ENCODE results near the gene SCGB1C2. TPM values are rescaled to one million over a fixed set of nuclear protein-coding genes. Genes with fewer than 3 reads are reported as not detected.
A peak's percentile ranks its signal among the peaks of the same experiment; 100 is the strongest.

Gene SCGB1C2
- polyA plus RNA-seq, 1 donor (not counting 4 experiments of a cell fraction or from before 2014, with no cell fraction given), result not detected

DNA sequence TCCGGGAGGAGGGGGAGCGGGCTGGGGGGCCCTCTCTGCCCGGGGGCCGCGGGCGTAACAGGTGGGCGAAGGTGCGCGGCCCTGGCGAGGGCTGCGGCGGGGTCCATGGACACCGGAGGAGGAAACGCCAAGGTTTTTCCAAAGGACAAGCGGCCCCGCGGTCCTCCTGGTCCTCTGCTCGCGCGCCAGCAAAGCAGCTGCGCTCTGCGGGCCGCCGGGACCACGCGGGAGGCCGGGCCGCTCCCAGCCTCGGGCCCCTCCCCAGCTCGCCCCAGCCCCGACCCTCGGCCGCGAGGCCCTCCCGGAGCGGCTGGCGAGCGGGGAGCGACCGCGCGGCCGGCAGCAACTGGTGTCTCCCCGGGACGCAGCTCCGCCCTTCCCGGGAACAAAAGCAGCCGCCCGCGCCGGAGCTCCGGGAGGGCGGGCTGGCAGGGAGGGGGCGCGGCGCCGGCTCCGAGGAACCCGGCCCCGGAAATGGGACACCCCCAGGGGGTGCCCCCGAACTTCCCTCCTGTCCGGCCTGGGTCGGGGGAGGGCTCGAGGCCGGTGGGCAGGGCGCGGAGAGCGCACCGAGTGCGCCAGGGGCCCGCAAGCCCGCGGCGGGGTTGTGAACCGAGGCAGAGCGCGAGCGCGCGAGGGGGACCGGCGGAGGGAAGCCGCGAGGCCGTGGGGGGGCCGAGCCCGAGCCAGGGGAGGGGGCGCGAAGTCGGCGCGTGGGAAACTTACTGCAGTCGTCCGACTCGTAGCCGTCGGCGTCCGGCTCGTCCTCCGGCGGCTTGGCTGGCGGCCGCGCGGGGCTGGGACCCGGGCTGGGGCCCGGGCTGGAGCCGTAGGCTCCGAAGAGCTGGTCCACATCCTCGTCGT is 43.2 kb downstream of the SCGB1C2 start:
- no peaks in the 10 kb centered on the region for H3K79me2 ChIP-seq (ENCODE audit: control insufficient read depth, insufficient read depth, low read length)
- H4K20me1 ChIP-seq (ENCODE audit: control insufficient read depth, extremely low read depth, insufficient read depth, low read length), result peaks cover 2% of the 10 kb centered on the region
- no peaks in the 10 kb centered on the region for H3K9me1 ChIP-seq (ENCODE audit: control insufficient read depth, extremely low read depth, insufficient read depth, low read length)
- H3K4me1 ChIP-seq (ENCODE audit: control insufficient read depth, extremely low read depth, insufficient read depth, low read length), result peaks cover 3% of the 10 kb centered on the region
- no peak overlapping the region for H2AFZ ChIP-seq (ENCODE audit: control insufficient read depth, low read length)
- no peaks in the 10 kb centered on the region for H3K9me3 ChIP-seq (ENCODE audit: control insufficient read depth, low read depth, low read length)
- FAIRE-seq, result no peak
- no peaks in the 10 kb centered on the region for H3K36me3 ChIP-seq (ENCODE audit: control insufficient read depth in 2 of 2, extremely low read depth in 1 of 2, insufficient read depth in 2 of 2, low read length in 2 of 2)
- no peak overlapping the region for H3K27ac ChIP-seq (ENCODE audit: control insufficient read depth, insufficient read depth, low read length)
- no peak for DNase-seq (ENCODE audit: low read depth, low spot score)
- peak; percentile 87 for TF ChIP-seq EZH2 (IDR thresholded peaks at IDR 0.05; ENCODE audit: low read length)
- TF ChIP-seq, protein P1, sequence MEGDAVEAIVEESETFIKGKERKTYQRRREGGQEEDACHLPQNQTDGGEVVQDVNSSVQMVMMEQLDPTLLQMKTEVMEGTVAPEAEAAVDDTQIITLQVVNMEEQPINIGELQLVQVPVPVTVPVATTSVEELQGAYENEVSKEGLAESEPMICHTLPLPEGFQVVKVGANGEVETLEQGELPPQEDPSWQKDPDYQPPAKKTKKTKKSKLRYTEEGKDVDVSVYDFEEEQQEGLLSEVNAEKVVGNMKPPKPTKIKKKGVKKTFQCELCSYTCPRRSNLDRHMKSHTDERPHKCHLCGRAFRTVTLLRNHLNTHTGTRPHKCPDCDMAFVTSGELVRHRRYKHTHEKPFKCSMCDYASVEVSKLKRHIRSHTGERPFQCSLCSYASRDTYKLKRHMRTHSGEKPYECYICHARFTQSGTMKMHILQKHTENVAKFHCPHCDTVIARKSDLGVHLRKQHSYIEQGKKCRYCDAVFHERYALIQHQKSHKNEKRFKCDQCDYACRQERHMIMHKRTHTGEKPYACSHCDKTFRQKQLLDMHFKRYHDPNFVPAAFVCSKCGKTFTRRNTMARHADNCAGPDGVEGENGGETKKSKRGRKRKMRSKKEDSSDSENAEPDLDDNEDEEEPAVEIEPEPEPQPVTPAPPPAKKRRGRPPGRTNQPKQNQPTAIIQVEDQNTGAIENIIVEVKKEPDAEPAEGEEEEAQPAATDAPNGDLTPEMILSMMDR (optimal IDR thresholded peaks at IDR 0.05 in 1 of 3, IDR thresholded peaks at IDR 0.05 in 1 of 3, conservative IDR thresholded peaks at IDR 0.05 in 1 of 3; ENCODE audit: extremely low read depth in 1 of 3, insufficient read depth in 2 of 3, low read length in 3 of 3), result no peak
- H3K27me3 ChIP-seq (ENCODE audit: control insufficient read depth, extremely low read depth, insufficient read depth, low read length), result peaks cover 61% of the 10 kb centered on the region
- no peak overlapping the region for H3K9ac ChIP-seq (ENCODE audit: control insufficient read depth, extremely low read depth, insufficient read depth, low read length)
- no peak overlapping the region for H3K4me3 ChIP-seq (ENCODE audit: control insufficient read depth in 2 of 3, extremely low read depth in 1 of 3, insufficient read depth in 2 of 3, low read depth in 1 of 3, low read length in 3 of 3)
- dilution Hi-C loops (cut with MboI; ENCODE audit: extremely low pct_ligation_motif_present, low sequenced_read_pairs), result no loop called here
- H3K4me2 ChIP-seq (ENCODE audit: control insufficient read depth, extremely low read depth, insufficient read depth, low read depth, low read length), result no peak overlapping the region

DNA sequence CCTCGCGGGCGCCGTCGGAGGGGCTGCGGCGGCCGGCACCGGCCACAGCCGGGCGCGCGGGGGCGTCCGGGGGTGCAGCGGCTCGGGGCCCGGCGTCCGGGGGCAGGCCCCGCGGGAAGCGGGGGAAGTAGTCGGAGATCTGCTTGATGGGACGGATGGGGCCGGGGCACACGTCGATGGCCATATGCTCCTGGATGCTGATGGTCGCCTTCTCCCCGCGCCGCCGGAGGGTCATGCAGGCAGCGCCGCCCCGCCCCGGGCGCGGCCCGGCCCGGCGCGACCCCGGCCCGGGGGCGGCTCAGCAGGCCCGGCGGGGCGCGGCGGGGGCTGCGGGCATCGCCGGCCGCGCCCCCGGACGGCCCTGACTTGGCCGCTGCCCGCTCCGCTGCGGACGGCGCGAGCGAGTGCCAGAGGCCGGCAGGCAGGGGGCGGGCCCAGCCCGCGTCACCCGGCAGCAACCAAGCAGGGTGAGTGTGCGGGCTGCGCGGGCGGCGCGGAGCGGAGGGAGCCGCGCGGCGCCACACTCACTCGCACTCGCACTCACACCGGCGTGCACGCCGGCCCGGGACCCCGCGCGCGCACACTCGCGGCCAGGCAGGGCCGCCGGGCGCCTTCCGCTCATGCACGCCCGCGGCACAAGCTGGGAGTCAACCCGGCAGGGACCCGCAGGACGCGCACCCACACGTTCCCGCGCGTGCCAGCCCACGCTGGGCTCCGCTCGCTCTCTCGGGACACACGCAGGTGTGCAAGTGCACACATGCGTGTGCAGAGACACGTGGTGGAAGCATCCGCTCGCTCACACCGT is 44.1 kb downstream of the SCGB1C2 start, which contains the start of gene DOC2B:
Gene DOC2B, minus strand, starts transcription at position 406 of the 805 bp plus-strand sequence. Its CDS starts 171 bp downstream, at position 235.
- no peaks in the 10 kb centered on the region for H3K36me3 ChIP-seq (ENCODE audit: control insufficient read depth in 2 of 2, extremely low read depth in 1 of 2, insufficient read depth in 2 of 2, low read length in 2 of 2)
- no peak within 1 kb of the TSS for H3K27ac ChIP-seq (ENCODE audit: control insufficient read depth, insufficient read depth, low read length)
- peak within 1 kb of the TSS; percentile 4 for H2AFZ ChIP-seq (ENCODE audit: control insufficient read depth, low read length)
- H3K9me1 ChIP-seq (ENCODE audit: control insufficient read depth, extremely low read depth, insufficient read depth, low read length), result no peaks in the 10 kb centered on the region
- H3K79me2 ChIP-seq (ENCODE audit: control insufficient read depth, insufficient read depth, low read length), result no peaks in the 10 kb centered on the region
- H3K4me2 ChIP-seq (ENCODE audit: control insufficient read depth, extremely low read depth, insufficient read depth, low read depth, low read length), result peak within 1 kb of the TSS; percentile 29
- TF ChIP-seq EZH2 (IDR thresholded peaks at IDR 0.05; ENCODE audit: low read length), result peak; percentile 90
- TF ChIP-seq, protein P1 (optimal IDR thresholded peaks at IDR 0.05 in 1 of 3, IDR thresholded peaks at IDR 0.05 in 1 of 3, conservative IDR thresholded peaks at IDR 0.05 in 1 of 3; ENCODE audit: extremely low read depth in 1 of 3, insufficient read depth in 2 of 3, low read length in 3 of 3), result peak in 1 of 3 experiments; percentile 1
- FAIRE-seq (no peak), DNase-seq (ENCODE audit: low read depth, low spot score) (no peak)
- no peaks in the 10 kb centered on the region for H3K9me3 ChIP-seq (ENCODE audit: control insufficient read depth, low read depth, low read length)
- peaks cover 3% of the 10 kb centered on the region for H3K4me1 ChIP-seq (ENCODE audit: control insufficient read depth, extremely low read depth, insufficient read depth, low read length)
- no peak within 1 kb of the TSS for H3K9ac ChIP-seq (ENCODE audit: control insufficient read depth, extremely low read depth, insufficient read depth, low read length)
- peaks cover 2% of the 10 kb centered on the region for H4K20me1 ChIP-seq (ENCODE audit: control insufficient read depth, extremely low read depth, insufficient read depth, low read length)
- dilution Hi-C loops (cut with MboI; ENCODE audit: extremely low pct_ligation_motif_present, low sequenced_read_pairs), result no loop called here
- H3K27me3 ChIP-seq (ENCODE audit: control insufficient read depth, extremely low read depth, insufficient read depth, low read length), result peaks cover 67% of the 10 kb centered on the region
- H3K4me3 ChIP-seq (ENCODE audit: control insufficient read depth in 2 of 3, extremely low read depth in 1 of 3, insufficient read depth in 2 of 3, low read depth in 1 of 3, low read length in 3 of 3), result no peak within 1 kb of the TSS

Measured in keratinocyte (primary cell).